Ishikawa (cell line): ENCODE measurements around the gene THBS4.

ENCODE experiments used
- CREB1 ChIP-seq: IDR thresholded peaks from 2 replicates; pipeline ENCODE4 v1.6.1; 2012; ENCODE audit warnings: low read depth
- EGR1 ChIP-seq: IDR thresholded peaks from 2 replicates; pipeline ENCODE4 v1.6.1; 2012
- EP300 ChIP-seq: IDR thresholded peaks from 2 replicates; pipeline ENCODE4 v1.6.1; 2012; ENCODE audit warnings: borderline replicate concordance
- MAX ChIP-seq: IDR thresholded peaks from 2 replicates; pipeline ENCODE4 v1.6.1; 2012
- RAD21 ChIP-seq: IDR thresholded peaks from 2 replicates; pipeline ENCODE4 v1.6.1; 2012; ENCODE audit warnings: low read depth
- YY1 ChIP-seq: IDR thresholded peaks from 2 replicates; pipeline ENCODE4 v1.6.1; 2012; ENCODE audit warnings: low read depth
- ZBTB7A ChIP-seq: IDR thresholded peaks from 2 replicates; pipeline ENCODE4 v1.6.1; 2012; ENCODE audit warnings: low read depth

- no peak for TF ChIP-seq YY1
- no peak for TF ChIP-seq ZBTB7A
- no peak for TF ChIP-seq EGR1
- no peak for TF ChIP-seq CREB1
- TF ChIP-seq EP300: no peak
- TF ChIP-seq MAX: no peak
- TF ChIP-seq RAD21: no peak
Measured at GRCh38 chr5:79992891-79993657, 42.1 kb upstream of the THBS4 start.
